Activated naive CD8-positive, alpha-beta T cell treated with anti-CD3 and anti-CD28 coated beads, Interleukin-2, amount 50 U/mL, for 24 hours (primary cell): Measurements from ENCODE around the gene PANK3.

Source experiments
- ATAC-seq: fragments of 150-1000 bp; cut with Tn5 transposase; one replicate; pipeline ENCODE4 v1.10.0; 2021
- DNase-seq: peaks from one replicate; pipeline ENCODE4 v3.0.0; 2021
- H3K27ac Mint-ChIP-seq: one replicate; pipeline ENCODE4 v1.8.0; 2021; ENCODE audit warnings: mild to moderate bottlenecking, mixed read lengths
- H3K27me3 Mint-ChIP-seq: one replicate; pipeline ENCODE4 v1.8.0; 2021; ENCODE audit warnings: mixed read lengths
- H3K36me3 Mint-ChIP-seq: one replicate; pipeline ENCODE4 v1.8.0; 2021; ENCODE audit warnings: low read depth, mixed read lengths
- H3K4me1 Mint-ChIP-seq: one replicate; pipeline ENCODE4 v1.8.0; 2021; ENCODE audit warnings: mixed read lengths
- H3K4me3 Mint-ChIP-seq: one replicate; pipeline ENCODE4 v1.8.0; 2021; ENCODE audit warnings: mild to moderate bottlenecking, moderate library complexity, mixed read lengths
- H3K9me3 Mint-ChIP-seq: one replicate; pipeline ENCODE4 v1.8.0; 2021; ENCODE audit warnings: mixed read lengths

The PANK3 gene

GRCh38 chr5:168578538-168579487 is at the start of gene PANK3:
PANK3 (minus strand) TSS chr5:168579368; CDS start chr5:168579283, 85 bp downstream.
- DNase-seq = peak; percentile 6
- Mint-ChIP-seq H3K9me3 (no peaks in the 10 kb centered on the region), H3K27me3 (no peaks in the 10 kb centered on the region)

GRCh38 chr5:168624850-168625364 is 45.7 kb upstream of the PANK3 start:
- Mint-ChIP-seq H3K27ac (no peak overlapping the region), H3K4me1 (no peaks in the 10 kb centered on the region), H3K9me3 (peaks cover 6% of the 10 kb centered on the region), H3K36me3 (peaks cover 2% of the 10 kb centered on the region), H3K4me3 (no peak overlapping the region), H3K27me3 (peaks cover 21% of the 10 kb centered on the region)
- DNase-seq = no peak
- no peak for ATAC-seq

More at GRCh38 chr5:168578538-168579487, at the start of gene PANK3:
- ATAC-seq = peak; percentile 73
- Mint-ChIP-seq H3K4me3 (peak within 1 kb of the TSS; percentile 95), H3K36me3 (peaks cover 27% of the 10 kb centered on the region), H3K4me1 (peaks cover 34% of the 10 kb centered on the region), H3K27ac (peak within 1 kb of the TSS; percentile 99)

- H3K27ac Mint-ChIP-seq = no peak overlapping the region
- peaks cover 1% of the 10 kb centered on the region for H3K27me3 Mint-ChIP-seq
- no peak for DNase-seq
- ATAC-seq = no peak
- no peaks in the 10 kb centered on the region for H3K4me1 Mint-ChIP-seq
- H3K4me3 Mint-ChIP-seq = no peak overlapping the region
- H3K9me3 Mint-ChIP-seq = no peaks in the 10 kb centered on the region
- no peaks in the 10 kb centered on the region for H3K36me3 Mint-ChIP-seq
These were observed 41.6 kb upstream of the PANK3 start for GRCh38 chr5:168620807-168621206.

GRCh38 chr5:168614661-168615060 is 35.5 kb upstream of the PANK3 start:
- Mint-ChIP-seq H3K36me3 (no peaks in the 10 kb centered on the region), H3K4me3 (no peak overlapping the region), H3K4me1 (peaks cover 10% of the 10 kb centered on the region), H3K27ac (no peak overlapping the region), H3K9me3 (peaks cover 6% of the 10 kb centered on the region), H3K27me3 (peaks cover 1% of the 10 kb centered on the region)
- DNase-seq (no peak), ATAC-seq (no peak)

- Mint-ChIP-seq H3K27me3 (no peaks in the 10 kb centered on the region), H3K4me3 (no peak overlapping the region), H3K9me3 (peaks cover 6% of the 10 kb centered on the region), H3K4me1 (peaks cover 10% of the 10 kb centered on the region), H3K27ac (no peak overlapping the region), H3K36me3 (no peaks in the 10 kb centered on the region)
- DNase-seq (no peak), ATAC-seq (no peak)
These were observed 34.8 kb upstream of the PANK3 start for GRCh38 chr5:168613996-168614395.

GRCh38 chr5:168613396-168613795 is 34.2 kb upstream of the PANK3 start:
- Mint-ChIP-seq H3K27me3 (no peaks in the 10 kb centered on the region), H3K4me1 (peaks cover 14% of the 10 kb centered on the region), H3K36me3 (no peaks in the 10 kb centered on the region), H3K27ac (no peak overlapping the region), H3K9me3 (peaks cover 6% of the 10 kb centered on the region), H3K4me3 (no peak overlapping the region)
- ATAC-seq (no peak), DNase-seq (no peak)

- ATAC-seq = peak; percentile 85
- Mint-ChIP-seq H3K36me3 (no peaks in the 10 kb centered on the region), H3K4me3 (no peak overlapping the region), H3K27ac (peak overlapping the region; percentile 36), H3K4me1 (peaks cover 18% of the 10 kb centered on the region), H3K9me3 (peaks cover 6% of the 10 kb centered on the region), H3K27me3 (no peaks in the 10 kb centered on the region)
- no peak for DNase-seq
These were observed 33.8 kb upstream of the PANK3 start for GRCh38 chr5:168612996-168613395.

- Mint-ChIP-seq H3K36me3 (no peaks in the 10 kb centered on the region), H3K27me3 (no peaks in the 10 kb centered on the region), H3K27ac (no peak overlapping the region), H3K4me3 (no peak overlapping the region), H3K4me1 (peaks cover 22% of the 10 kb centered on the region), H3K9me3 (peaks cover 6% of the 10 kb centered on the region)
- ATAC-seq (no peak), DNase-seq (no peak)
These were observed 33.0 kb upstream of the PANK3 start for GRCh38 chr5:168612123-168612522.

- peaks cover 22% of the 10 kb centered on the region for H3K4me1 Mint-ChIP-seq
- H3K27me3 Mint-ChIP-seq = peaks cover 1% of the 10 kb centered on the region
- H3K36me3 Mint-ChIP-seq = no peaks in the 10 kb centered on the region
- ATAC-seq = no peak
- H3K4me3 Mint-ChIP-seq = no peak overlapping the region
- DNase-seq = no peak
- no peak overlapping the region for H3K27ac Mint-ChIP-seq
- H3K9me3 Mint-ChIP-seq = peaks cover 6% of the 10 kb centered on the region
These were observed 32.0 kb upstream of the PANK3 start for GRCh38 chr5:168611165-168611564.

- DNase-seq = no peak
- no peak for ATAC-seq
- Mint-ChIP-seq H3K27me3 (peaks cover 3% of the 10 kb centered on the region), H3K9me3 (peaks cover 6% of the 10 kb centered on the region), H3K27ac (no peak overlapping the region), H3K36me3 (no peaks in the 10 kb centered on the region), H3K4me1 (peaks cover 22% of the 10 kb centered on the region), H3K4me3 (no peak overlapping the region)
These were observed 30.8 kb upstream of the PANK3 start for GRCh38 chr5:168609806-168610482.

- Mint-ChIP-seq H3K4me1 (peaks cover 22% of the 10 kb centered on the region), H3K27me3 (peaks cover 3% of the 10 kb centered on the region), H3K36me3 (no peaks in the 10 kb centered on the region), H3K9me3 (no peaks in the 10 kb centered on the region), H3K27ac (no peak overlapping the region), H3K4me3 (no peak overlapping the region)
- ATAC-seq = no peak
- DNase-seq = no peak
These were observed 29.7 kb upstream of the PANK3 start for GRCh38 chr5:168608821-168609220.

- no peak overlapping the region for H3K4me3 Mint-ChIP-seq
- no peak for DNase-seq
- H3K9me3 Mint-ChIP-seq = no peaks in the 10 kb centered on the region
- H3K36me3 Mint-ChIP-seq = no peaks in the 10 kb centered on the region
- no peak for ATAC-seq
- H3K27me3 Mint-ChIP-seq = peaks cover 3% of the 10 kb centered on the region
- H3K4me1 Mint-ChIP-seq = peaks cover 20% of the 10 kb centered on the region
- no peak overlapping the region for H3K27ac Mint-ChIP-seq
These were observed 29.2 kb upstream of the PANK3 start for GRCh38 chr5:168608386-168608785.

GRCh38 chr5:168607946-168608345 is 28.8 kb upstream of the PANK3 start:
- Mint-ChIP-seq H3K4me3 (no peak overlapping the region), H3K36me3 (no peaks in the 10 kb centered on the region), H3K27me3 (peaks cover 4% of the 10 kb centered on the region), H3K27ac (no peak overlapping the region), H3K9me3 (no peaks in the 10 kb centered on the region), H3K4me1 (peaks cover 16% of the 10 kb centered on the region)
- ATAC-seq = peak; percentile 96
- DNase-seq = peak; percentile 41

GRCh38 chr5:168606562-168606961 is 27.4 kb upstream of the PANK3 start:
- H3K27ac Mint-ChIP-seq = no peak overlapping the region
- peaks cover 12% of the 10 kb centered on the region for H3K4me1 Mint-ChIP-seq
- H3K36me3 Mint-ChIP-seq = no peaks in the 10 kb centered on the region
- H3K27me3 Mint-ChIP-seq = peaks cover 5% of the 10 kb centered on the region
- DNase-seq (no peak), ATAC-seq (no peak)
- H3K9me3 Mint-ChIP-seq = no peaks in the 10 kb centered on the region
- H3K4me3 Mint-ChIP-seq = no peak overlapping the region

GRCh38 chr5:168604436-168604835 is 25.3 kb upstream of the PANK3 start:
- H3K9me3 Mint-ChIP-seq = no peaks in the 10 kb centered on the region
- peaks cover 12% of the 10 kb centered on the region for H3K4me1 Mint-ChIP-seq
- no peak overlapping the region for H3K4me3 Mint-ChIP-seq
- ATAC-seq (no peak), DNase-seq (no peak)
- peaks cover 7% of the 10 kb centered on the region for H3K27me3 Mint-ChIP-seq
- no peaks in the 10 kb centered on the region for H3K36me3 Mint-ChIP-seq
- H3K27ac Mint-ChIP-seq = no peak overlapping the region
